ENCODE data around the gene MRPS11.

DNA sequence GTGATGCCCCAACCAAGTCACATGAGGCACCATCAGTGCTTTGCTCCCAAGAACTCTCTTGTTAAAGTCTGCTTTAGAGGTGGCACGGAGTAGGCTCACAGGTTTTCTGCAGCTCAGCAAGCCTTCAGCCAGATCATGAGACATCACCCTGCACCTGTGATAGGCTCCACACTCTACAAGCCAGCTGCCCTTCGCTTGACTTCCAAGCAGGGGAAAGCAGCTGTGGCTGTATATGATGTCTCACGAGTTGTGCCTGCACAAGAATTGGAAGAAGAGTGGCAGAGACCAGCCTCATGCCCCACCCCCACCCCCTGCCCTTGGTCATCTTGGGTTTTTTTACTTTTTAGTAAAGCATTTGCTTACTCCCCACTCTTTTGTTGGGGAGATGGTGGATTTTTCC lies 22.5 kb downstream of the MRPS11 start:
- TF ChIP-seq EZH2 (IDR thresholded peaks at IDR 0.05), result no peak
- TF ChIP-seq EZH2phosphoT487 (IDR thresholded peaks at IDR 0.05; ENCODE audit: borderline replicate concordance), result no peak
- TF ChIP-seq SIN3A (IDR thresholded peaks at IDR 0.05; ENCODE audit: low read depth), result no peak
- TF ChIP-seq ELF1 (IDR thresholded peaks at IDR 0.05; ENCODE audit: borderline replicate concordance, low read depth), result no peak
- no peak for TF ChIP-seq POLR2A (IDR thresholded peaks at IDR 0.05; ENCODE audit: borderline replicate concordance, extremely low read depth, insufficient read depth, insufficient read length)
- TF ChIP-seq, protein P1, sequence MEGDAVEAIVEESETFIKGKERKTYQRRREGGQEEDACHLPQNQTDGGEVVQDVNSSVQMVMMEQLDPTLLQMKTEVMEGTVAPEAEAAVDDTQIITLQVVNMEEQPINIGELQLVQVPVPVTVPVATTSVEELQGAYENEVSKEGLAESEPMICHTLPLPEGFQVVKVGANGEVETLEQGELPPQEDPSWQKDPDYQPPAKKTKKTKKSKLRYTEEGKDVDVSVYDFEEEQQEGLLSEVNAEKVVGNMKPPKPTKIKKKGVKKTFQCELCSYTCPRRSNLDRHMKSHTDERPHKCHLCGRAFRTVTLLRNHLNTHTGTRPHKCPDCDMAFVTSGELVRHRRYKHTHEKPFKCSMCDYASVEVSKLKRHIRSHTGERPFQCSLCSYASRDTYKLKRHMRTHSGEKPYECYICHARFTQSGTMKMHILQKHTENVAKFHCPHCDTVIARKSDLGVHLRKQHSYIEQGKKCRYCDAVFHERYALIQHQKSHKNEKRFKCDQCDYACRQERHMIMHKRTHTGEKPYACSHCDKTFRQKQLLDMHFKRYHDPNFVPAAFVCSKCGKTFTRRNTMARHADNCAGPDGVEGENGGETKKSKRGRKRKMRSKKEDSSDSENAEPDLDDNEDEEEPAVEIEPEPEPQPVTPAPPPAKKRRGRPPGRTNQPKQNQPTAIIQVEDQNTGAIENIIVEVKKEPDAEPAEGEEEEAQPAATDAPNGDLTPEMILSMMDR (IDR thresholded peaks at IDR 0.05 in 2 of 3, conservative IDR thresholded peaks at IDR 0.05 in 1 of 3; ENCODE audit: borderline replicate concordance in 1 of 3, insufficient read depth in 1 of 3, low read depth in 2 of 3, low read length in 2 of 3), result no peak

Data from HCT116 (cell line).